Lower leg skin (tissue), 4 donors: Measurements from ENCODE around the gene PLA2G2C. TPM values are rescaled to one million over a fixed set of nuclear protein-coding genes. Genes with fewer than 3 reads are reported as not detected.

ENCODE experiments used
- DNase-seq, 2 donors: peaks; one replicate each; pipeline ENCODE4 v3.0.0-alpha.2; 2019; ENCODE audit warnings: low spot score in 2 of 2
- H3K4me3 ChIP-seq: fragments of 200-600 bp; sonication (generic); 2 replicates; pipeline ENCODE4 v1.5.1; 2017; ENCODE audit warnings: mild to moderate bottlenecking, low read depth; ENCODE audit not compliant: poor library complexity, severe bottlenecking
- POLR2A ChIP-seq, 2 donors: fragments of 450-650 bp; IDR thresholded peaks; one replicate each; pipeline ENCODE4 v1.6.1; 2016 to 2017; ENCODE audit warnings: antibody characterized with exemption in 2 of 2, mild to moderate bottlenecking in 1 of 2, moderate library complexity in 1 of 2
- WGBS, 2 donors: methylation state at CpG; one replicate each; pipeline ENCODE4 v1.1.5; 2018; 5-methylcytosine and 5-hydroxymethylcytosine counted together
- intact Hi-C: fragments of 100-400 bp; cut with DNase I; formaldehyde crosslinking; loops from one replicate; pipeline ENCODE4 v1.15.0; 2023; ENCODE audit warnings: low total_unique reads
- total RNA-seq, 4 donors: library from RNA; depleted of rRNA; stranded (reverse); fragments of >200 nt; gene quantifications; one replicate each; pipeline ENCODE4 v1.1.0, GENCODE V29; 2016
- TF ChIP-seq, protein P1 (sequence below), 3 donors: fragments of 450-650 bp; IDR thresholded peaks; one replicate each; pipeline ENCODE4 v1.5.1; 2016; ENCODE audit warnings: antibody characterized with exemption in 3 of 3, mild to moderate bottlenecking in 3 of 3, moderate library complexity in 2 of 3

PLA2G2C gene
- total RNA-seq, 4 donors from 2014 or later = 0.10 TPM; not detected in 3

DNA sequence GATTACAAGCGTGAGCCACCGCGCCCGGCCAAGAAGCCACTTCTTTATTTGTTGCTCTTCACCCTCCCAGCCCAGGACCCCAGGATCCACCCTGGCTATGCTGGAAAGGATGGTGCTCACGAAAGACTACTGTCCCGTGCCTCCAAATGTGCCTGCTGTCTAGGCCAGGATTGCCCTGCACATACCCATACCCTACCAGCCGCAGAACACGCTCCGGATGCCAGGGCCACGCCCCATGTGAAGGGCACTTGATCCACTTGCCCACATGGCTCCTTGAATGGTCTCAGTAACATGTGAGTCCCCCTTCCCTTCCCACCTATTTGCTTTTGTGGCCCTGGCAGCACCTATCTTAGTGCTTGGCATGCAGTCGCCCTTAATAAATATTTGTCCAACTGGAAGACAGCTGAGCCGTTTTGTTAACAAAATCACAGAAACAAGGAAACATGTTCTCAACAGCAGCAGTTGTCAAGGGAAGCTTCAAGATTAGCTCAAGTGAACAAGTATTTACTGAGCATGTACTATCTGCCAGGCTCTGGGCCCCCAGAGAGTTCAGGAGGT is 14.2 kb downstream of the PLA2G2C start:
- intact Hi-C loops = no loop called here
- 91 to 95% methylated on average over 12 of the region's 12 CpGs for WGBS, 2 donors

DNA sequence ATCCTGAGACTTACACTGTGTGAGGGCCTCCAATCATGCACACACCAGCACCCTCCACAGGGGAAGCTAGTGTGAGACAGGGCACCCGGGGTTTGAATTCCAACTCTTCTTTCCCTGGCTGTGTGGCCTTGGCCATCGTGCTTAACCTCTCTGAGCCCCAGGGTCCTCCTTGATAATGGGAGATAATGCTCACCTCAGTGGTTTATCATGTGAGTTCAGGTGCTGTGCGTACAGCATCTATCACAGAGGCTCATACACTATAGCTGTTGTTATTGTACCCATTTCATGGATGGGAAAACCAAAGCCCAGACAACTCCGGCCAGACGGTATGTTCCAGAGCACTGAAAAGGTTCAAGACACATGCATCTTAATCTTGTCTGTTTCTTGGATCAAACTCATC is 16.4 kb downstream of the PLA2G2C start:
- intact Hi-C loops = no loop called here
- no peak for DNase-seq
- WGBS, 2 donors = 91 to 92% methylated on average over 5 of the region's 5 CpGs
- TF ChIP-seq, protein P1, sequence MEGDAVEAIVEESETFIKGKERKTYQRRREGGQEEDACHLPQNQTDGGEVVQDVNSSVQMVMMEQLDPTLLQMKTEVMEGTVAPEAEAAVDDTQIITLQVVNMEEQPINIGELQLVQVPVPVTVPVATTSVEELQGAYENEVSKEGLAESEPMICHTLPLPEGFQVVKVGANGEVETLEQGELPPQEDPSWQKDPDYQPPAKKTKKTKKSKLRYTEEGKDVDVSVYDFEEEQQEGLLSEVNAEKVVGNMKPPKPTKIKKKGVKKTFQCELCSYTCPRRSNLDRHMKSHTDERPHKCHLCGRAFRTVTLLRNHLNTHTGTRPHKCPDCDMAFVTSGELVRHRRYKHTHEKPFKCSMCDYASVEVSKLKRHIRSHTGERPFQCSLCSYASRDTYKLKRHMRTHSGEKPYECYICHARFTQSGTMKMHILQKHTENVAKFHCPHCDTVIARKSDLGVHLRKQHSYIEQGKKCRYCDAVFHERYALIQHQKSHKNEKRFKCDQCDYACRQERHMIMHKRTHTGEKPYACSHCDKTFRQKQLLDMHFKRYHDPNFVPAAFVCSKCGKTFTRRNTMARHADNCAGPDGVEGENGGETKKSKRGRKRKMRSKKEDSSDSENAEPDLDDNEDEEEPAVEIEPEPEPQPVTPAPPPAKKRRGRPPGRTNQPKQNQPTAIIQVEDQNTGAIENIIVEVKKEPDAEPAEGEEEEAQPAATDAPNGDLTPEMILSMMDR (IDR thresholded peaks at IDR 0.05) = no peak
- no peak for TF ChIP-seq POLR2A (IDR thresholded peaks at IDR 0.05)
- no peak overlapping the region for H3K4me3 ChIP-seq

More for the DNA sequence above, 14.2 kb downstream of the PLA2G2C start:
- no peak for DNase-seq
- TF ChIP-seq, protein P1 (IDR thresholded peaks at IDR 0.05) = no peak
- no peak for TF ChIP-seq POLR2A (IDR thresholded peaks at IDR 0.05)
- no peak overlapping the region for H3K4me3 ChIP-seq

DNA sequence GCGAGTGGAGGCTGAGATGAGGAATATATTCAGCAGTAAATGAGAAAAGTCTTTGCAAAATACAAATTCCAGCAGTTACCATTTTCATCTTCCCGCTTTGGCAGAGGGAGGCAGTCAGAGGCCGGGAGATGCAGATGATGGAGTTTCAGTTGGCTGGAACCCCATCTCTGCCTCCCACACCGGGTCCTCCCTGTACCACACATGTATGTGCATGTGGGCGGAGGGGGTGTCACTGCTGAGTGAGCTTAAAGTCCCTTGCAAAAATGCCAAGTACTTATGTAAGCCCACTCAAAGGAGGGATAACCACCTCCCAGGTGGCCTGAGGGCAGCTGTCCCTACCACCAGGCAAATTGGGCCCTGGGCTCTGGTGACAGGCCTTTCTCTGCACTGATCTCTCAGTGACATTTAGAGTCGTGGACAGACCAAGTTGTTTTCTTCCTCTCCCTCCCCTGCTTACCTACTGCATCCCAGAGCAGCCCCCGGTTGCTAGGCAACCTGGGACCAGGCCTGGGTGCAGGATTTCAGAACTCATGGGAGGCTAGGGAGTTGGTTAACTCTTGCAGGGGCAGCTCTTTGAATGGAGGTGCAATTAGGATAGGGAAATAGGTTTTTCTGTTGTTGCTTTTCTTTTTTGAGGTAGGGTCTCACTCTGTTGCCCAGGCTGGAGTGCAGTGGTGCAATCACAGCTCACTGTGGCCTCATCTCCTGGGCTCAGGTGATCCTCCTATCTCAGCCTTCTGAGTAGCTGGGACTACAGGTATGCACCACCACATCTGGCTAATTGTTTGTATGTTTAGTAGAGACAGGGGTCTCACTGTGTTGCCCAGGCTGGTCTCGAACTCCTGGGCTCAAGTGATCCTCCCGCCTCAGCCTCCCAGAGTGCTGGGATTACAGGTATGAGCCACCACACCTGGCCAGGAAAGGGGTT is 17.5 kb downstream of the PLA2G2C start:
- no peak overlapping the region for H3K4me3 ChIP-seq
- intact Hi-C loops = no loop called here
- TF ChIP-seq POLR2A (IDR thresholded peaks at IDR 0.05) = no peak
- TF ChIP-seq, protein P1 (IDR thresholded peaks at IDR 0.05) = no peak
- WGBS, 2 donors = 66 to 76% methylated on average over 9 of the region's 9 CpGs
- no peak for DNase-seq

DNA sequence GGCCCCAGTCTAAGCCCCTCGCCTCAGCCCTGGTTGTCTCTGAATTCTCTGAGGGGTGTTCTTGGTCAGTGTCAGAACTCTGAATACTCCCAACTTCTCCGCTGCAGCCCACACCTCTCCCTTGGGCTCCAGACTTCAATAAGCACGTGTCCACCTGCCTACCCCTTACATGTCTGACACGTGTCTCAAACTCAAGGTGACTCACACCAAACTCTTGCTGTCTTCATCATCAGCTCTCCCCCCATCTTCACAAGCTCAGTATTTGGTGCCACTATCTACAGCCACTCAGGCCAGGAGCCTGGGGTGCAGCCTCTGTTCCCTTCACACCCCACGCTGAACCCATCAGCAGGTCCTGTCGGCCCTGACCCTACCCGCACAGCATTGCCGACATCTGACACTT is 19.2 kb downstream of the PLA2G2C start:
- WGBS, 2 donors = 81 to 86% methylated on average over 8 of the region's 8 CpGs
- no peak overlapping the region for H3K4me3 ChIP-seq
- no peak for DNase-seq
- TF ChIP-seq POLR2A (IDR thresholded peaks at IDR 0.05) = no peak
- TF ChIP-seq, protein P1 (IDR thresholded peaks at IDR 0.05) = no peak
- intact Hi-C loops = no loop called here

DNA sequence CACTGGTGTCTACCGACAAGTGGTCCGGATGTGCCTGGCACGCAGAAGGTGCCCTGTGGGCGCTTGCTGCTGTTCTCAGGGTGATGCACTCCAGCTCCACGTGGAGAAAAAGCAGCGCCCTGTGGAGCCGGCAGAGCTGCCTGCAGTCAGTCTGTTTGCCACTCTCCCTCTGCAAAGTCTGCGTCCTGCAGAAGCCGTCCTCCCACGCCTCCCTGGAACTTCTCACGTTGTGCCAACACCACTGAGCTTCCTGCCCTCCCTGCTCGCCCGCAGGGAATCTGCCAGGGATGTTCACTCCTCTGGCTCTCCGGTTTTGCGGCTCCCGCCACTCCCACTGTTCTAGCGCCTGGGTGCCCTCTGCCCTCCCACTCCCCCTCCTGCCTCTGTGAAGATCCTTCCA is 20.3 kb downstream of the PLA2G2C start:
- WGBS, 2 donors = 35 to 44% methylated on average over 17 of the region's 17 CpGs
- TF ChIP-seq POLR2A (IDR thresholded peaks at IDR 0.05) = no peak
- TF ChIP-seq, protein P1 (IDR thresholded peaks at IDR 0.05) = no peak
- H3K4me3 ChIP-seq = no peak overlapping the region
- DNase-seq = no peak
- intact Hi-C loops = no loop called here
